DMS114 treated with DMSO at 0.1 percent for 48 hours (cell line): ENCODE data around the gene GNA12.
"Not testable (repeated sequence)": the region's sequence is repeated elsewhere in the genome, so short reads cannot be mapped to it uniquely, and the experiment has no call there.

ENCODE experiments used
- DNase-seq: peaks from one replicate; lab custom pipeline; 2025; ENCODE audit not compliant: unreplicated experiment; lab: John Stamatoyannopoulos, UW

The GNA12 gene

DNA sequence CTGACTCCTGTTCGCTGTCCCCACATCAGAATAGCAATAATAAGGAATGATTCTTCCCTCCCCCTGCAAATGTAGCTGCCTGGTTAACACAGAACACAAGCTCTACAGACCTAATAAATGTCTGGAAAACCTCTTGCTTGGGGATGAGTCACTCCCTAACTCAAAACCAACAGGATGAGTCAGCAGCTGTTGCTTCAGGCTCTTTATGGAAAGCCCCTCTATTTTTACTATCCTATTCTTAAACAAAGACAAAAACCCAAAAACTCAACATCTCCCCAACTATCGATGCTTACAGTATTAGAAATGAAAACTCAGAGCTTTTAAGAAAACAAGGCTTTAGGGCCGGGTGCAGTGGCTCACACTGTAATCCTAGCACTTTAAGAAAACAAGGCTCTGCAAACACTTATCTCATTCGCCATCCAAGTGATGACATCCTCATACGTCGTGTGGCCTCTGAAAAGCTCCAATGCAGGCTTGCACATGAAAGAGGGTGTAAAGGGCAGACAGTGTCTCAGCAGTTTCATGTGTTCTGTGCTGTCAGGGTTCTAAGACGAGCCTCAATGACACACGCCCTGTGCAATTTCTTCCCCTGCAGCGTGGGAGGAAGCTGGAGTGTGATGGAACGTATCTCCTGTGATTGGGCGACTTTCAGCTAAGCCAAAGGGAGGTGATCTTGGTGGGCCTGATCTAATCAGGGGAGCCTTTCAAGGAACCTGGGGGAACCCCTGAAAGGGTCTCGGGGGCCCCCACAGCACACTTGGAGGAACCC lies 86.0 kb downstream of the GNA12 start:
- DNase-seq: no peak

DNA sequence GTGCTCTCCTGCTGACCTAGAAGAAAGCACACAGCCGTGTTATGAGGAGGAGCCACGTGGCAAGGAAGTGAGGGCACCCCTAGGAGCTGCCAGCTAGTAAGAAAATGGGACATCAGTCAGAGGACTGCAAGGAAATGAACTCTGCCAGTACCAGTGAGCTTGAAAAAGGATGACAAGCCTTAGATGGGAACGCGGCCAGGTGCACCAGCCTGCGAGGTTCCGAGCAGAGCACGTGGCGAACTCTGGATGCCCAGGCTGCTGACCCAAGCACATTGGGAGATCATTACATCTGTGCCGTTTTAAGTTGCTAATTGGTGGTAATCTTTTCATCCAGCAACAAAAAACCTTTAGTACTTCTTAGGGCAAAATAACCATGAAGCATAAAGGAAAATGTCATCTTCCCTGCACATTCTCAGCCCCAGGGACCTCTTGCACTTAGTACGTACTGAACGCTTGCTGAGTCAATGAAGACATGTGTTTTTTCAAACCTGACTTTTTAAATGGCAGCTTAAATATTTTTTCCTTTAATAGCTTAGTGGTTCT lies 86.7 kb downstream of the GNA12 start:
- no peak for DNase-seq

DNA sequence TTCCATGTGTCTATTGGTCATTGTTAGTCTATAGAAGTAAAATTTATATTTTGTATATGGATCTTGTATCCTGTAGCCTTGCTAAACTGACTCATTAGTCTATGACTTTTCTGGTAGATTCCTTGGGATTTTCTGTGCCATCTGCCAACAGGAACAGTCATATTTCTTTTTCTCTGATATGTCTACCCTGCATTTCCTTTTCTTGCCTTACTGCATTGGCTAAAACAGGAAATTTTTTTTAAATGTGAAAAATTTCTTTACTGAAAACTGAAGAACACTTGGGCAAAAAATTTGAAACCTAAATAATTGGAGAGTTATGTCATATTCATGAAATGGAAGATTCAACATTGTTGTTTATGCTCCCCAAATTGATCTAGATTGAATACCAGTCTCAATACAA lies 88.6 kb downstream of the GNA12 start:
- no peak for DNase-seq

DNA sequence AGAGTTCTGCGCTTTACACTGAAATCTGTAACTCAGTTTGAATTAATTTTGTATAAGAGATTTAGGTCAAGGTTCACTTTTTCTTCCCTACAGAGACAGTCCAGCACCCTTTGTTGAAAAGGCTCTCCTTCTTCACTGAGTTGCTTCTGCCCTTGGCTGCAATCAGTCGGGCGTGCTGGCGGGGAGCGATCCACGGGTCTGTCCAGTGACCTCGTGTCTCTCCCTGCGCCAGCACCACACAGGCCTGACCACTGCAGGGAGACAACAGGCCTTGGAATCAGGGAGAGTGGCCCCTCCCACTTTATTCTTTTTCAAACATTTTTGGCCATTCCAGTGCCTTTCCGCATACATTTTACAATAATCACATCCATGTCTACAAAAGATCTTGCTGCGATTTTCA lies 89.2 kb downstream of the GNA12 start:
- DNase-seq: no peak

DNA sequence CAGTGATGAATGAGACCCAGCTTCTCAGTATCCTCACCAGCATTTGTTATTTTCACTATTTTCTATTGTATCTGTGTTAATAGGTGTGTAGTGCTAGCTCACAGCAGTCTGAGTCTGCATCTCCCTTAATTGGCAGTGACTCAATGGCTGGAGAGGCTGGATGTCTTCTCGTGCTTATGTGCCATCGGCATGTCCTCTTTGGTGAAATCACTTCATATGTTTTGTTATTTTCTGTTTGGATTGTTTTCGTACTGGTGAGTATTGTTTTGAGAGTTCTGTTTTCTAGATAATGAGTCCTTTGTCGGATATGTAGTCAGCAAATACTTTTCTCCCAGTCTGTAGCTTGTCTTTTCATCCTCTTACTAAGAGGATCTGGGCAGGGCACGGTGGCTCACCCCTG lies 90.0 kb downstream of the GNA12 start:
- no peak for DNase-seq

DNA sequence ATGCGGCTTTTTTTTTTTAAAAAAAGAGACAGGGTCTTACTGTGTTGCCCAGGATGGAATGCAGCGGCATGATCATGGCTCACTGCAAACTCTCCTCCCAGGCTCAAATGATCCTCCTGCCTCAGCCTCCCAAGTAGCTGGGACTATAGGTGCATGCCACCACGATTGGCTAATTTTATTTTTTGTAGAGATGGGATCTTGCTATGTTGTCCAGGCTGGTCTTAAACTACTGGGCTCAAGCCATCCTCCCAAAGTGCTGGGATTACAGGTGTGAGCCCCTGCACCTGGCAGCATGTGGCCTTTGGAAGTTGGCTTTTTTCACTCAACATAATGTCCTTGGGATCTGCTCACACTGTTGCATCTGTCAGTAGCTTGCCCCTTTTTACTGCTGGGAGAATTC lies 91.0 kb downstream of the GNA12 start:
- no peak for DNase-seq

DNA sequence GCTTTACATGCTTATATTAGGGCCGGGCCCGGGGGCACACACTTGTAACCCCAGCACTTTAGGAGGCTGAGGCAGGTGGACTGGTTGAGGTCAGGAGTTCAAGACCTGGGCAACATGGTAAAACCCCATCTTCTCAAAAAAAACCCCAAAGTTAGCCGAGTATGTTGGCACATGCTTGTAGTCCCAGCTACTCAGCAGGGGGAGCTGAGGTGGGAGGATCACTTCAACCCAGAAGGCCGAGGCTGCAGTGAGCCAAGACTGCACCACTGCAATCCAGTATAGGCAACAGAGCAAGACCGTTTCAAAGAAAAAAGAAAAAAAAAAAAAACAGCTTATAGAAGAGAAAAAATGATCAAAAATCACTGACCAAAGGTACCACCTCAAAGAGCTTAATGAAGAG lies 93.0 kb downstream of the GNA12 start:
- no peak for DNase-seq

DNA sequence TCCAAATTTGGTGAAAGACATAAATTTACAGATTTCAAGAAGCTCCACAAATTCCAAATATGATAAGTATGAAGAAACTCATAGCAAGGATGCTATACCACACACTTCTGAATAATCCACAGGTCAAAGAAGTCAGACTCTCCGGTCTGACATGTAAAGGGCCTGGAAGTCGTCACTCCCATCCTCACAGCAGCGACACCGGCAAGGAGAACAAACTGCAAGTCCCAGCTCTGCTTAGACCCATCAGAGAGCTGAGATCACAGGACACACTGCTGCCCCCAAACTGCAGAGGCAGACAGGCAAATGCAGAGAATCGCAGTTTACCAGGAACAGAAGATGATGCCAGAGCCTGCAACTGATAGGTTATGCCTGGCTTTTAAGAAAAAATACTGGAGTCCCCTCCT lies 94.1 kb downstream of the GNA12 start:
- DNase-seq: no peak

DNA sequence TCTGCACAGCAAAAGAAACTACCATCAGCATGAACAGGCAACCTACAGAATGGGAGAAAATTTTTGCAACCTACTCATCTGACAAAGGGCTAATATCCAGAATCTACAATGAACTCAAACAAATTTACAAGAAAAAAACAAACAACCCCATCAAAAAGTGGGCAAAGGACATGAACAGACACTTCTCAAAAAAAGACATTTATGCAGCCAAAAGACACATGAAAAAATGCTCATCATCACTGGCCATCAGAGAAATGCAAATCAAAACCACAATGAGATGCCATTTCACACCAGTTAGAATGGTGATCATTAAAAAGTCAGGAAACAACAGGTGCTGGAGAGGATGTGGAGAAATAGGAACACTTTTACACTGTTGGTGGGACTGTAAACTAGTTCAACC lies 95.4 kb downstream of the GNA12 start:
- DNase-seq: not testable (repeated sequence)

DNA sequence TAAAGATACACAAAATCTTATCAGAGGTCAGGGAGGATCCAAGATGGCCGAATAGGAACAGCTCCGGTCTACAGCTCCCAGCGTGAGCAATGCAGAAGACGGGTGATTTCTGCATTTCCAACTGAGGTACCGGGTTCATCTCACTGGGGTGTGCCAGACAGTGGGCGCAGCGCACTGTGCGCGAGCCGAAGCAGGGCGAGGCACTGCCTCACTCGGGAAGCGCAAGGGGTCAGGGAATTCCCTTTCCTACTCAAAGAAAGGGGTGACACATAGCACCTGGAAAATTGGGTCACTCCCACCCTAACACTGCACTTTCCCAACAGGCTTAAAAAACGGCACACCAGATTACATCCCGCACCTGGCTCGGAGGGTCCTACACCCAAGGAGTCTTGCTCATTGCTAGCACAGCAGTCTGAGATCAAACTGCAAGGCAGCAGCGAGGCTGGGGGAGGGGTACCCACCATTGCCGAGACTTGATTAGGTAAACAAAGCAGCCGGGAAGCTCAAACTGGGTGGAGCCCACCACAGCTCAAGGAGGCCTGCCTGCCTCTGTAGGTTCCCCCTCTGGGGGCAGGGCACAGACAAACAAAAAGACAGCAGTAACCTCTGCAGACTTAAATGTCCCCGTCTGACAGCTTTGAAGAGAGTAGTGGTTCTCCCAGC lies 100.5 kb downstream of the GNA12 start:
- DNase-seq: not testable (repeated sequence)

DNA sequence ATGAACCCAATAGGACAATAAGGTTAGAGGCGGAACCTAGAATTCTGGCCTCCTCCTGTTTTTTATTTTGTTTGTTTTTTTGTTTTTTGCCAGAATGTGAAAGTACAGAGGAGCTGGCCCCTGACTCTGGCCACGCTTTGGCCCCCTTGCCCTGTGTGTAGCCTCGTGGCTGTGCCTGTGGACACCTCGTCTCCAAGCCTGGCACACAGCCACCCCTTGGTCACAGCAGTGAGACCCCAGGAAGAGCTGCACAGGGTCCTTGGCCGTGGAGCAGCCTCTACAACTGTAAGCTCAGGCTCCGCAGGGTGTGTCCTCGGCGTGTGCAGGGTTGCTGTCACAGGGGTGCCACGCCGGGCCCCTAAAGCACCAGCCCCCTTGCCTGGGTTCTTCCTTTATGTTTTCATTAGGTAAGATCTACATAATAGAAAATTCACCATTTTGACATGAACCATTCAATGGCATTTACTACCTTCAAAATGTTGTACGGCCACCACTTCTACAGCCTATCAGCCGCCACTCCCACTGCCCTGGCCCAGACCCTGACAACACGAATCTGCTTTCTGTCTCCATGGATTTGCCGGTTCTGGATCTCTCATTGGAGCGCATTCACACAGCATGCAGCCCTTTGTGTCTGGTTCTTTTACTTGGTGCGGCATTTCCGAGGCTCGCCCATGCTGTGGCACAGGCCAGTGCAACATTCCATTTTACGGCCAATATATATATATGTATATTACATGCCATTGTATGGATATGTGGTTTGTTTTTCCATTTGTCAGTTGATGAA lies 105.2 kb downstream of the GNA12 start:
- DNase-seq: no peak

DNA sequence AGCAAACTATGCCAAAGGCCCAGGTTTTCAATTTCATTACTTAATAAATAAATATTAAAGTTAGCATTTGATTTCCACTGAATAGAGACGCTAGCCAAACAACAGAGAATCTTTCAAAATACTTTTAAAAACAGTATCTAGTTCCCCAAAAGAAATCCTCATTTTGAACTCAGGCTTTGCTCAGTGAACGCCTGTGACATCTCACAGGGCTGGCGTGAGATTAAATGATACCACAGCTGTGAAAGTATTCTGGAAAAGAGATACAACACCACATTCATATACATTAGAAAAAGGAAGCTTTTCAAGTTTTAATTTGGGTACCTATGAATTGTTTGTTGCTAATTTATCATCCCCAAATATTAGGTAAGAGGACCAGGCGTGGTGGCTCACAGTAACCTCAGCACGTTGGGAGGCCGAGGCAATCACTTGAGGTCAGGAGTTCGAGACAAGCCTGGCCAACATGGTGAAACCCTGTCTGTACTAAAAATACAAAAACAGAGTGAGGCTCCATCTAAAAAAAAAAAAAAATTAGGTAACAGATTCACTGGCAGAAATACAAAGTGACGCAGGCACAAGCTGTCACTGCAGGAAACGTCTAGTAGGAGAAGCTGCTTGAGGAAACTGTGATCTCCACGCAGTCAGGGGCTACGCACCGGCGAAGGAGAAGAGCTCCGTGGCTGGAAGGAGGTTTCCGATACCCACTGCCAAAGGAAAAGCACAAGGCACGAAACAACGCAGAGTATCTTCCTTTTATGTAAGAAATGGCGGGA lies 106.2 kb downstream of the GNA12 start:
- DNase-seq: no peak

DNA sequence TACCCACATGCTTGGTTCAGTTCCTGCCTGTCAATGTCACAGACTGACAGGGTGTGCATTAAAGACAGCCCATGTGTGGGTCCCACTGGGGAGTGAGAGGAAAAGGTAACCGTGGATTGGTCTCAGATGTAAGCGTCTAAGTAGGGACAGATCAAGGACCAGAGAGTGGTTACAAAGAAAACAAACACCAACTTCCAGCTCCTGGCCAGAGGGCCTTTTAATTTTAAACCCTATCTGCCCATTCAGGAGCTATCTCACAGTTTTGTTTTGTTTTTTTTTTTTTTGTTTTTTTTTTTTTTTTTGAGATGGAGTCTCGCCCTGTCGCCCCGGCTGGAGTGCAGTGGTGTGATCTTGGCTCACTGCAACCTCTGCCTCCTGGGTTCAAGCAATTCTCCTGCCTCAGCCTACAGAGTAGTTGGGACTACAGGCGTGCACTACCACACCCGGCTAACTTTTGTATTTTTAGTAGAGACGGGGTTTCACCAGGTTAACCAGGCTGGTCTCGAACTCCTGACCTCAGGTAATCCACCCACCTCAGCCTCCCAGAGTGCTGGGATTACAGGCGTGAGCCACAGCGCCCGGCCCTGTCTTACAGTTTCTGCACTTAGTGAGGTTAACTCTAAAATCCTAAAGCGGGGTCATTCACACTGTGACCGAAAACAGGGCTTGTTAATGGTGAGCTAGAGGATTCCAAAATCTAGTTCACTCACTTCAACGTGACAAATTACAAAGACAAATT lies 106.9 kb downstream of the GNA12 start:
- DNase-seq: not testable (repeated sequence)

DNA sequence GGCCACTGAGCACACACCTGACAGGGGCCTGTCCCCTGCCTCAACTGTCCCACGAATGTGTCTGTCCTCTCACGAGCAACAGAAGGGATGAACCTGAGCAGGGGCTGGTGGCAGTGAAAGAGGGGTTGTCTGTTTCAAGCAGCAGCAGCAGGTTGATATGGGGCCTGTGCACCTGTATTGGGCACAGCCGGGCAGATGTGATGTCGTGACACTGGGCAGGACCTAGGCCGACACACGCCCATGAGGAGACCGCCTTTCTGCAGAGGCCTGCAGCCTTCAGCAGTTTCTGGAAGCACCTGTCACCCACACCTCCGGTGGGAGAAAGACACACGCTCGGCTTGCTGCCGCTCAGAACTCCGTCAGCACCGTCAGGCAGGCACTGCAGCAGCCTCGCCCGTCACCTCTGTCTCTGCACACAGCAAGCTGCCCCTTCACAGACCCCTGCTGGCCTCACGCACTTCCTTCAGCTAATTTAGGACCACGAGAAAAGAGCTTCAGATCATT lies 107.6 kb downstream of the GNA12 start:
- no peak for DNase-seq

DNA sequence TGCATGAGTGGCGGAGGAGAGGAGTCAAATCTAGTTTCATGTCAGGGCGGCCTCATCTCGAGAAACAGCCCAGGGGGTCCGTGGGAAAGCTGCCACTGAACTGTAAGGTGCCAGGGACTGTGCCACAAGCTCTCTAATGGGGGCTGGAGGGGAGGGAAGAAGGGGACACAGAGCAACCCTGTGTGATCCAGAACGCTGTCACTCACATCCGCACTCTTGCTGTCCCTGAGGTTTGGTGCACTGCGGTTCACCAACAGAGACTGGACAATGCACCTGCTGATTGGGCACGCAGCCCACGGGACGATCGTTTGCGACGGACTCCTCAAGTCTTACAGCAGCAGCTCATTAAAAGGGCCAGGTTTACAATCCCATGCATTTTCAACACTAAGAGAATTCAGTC lies 108.4 kb downstream of the GNA12 start:
- no peak for DNase-seq

DNA sequence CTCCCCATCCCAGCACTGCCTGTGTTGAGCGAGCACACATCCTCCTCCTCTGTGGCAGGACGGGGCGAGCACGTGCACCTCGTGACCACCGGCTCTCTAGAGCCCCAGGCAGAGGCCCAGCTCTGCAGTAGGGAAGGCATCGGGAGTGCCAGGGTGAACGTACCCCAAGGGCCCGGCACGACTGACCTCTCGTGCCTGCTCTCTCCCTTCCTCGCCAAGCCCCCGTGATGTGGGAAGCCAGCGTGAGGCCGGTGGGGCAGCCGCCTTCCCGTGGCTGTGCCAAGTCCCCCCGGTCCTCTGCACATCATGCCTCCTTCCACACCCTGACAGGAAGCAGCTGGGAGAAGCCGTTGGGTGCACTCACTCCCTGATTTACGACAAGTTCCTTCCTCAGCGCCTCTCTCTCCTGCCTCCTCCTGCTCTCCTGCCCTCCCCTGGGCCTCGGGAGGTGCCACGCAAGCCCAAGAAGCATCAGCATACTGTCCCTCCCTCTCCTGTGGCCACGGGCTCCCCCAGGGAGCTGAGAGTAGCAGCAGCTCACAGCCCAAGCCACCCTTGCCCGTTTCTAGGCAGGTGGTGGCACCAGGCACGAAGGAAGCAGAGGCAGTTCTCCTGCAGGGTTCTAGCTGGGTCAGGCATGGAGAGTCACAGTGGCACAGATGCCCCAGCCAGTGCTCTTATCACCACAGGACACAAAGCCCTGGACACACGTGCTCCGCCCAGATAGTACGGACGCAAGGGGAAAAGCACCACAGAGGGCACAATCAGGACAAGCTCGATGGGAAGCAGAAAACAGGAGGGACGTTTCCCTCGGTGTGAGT lies 109.1 kb downstream of the GNA12 start:
- DNase-seq: no peak

DNA sequence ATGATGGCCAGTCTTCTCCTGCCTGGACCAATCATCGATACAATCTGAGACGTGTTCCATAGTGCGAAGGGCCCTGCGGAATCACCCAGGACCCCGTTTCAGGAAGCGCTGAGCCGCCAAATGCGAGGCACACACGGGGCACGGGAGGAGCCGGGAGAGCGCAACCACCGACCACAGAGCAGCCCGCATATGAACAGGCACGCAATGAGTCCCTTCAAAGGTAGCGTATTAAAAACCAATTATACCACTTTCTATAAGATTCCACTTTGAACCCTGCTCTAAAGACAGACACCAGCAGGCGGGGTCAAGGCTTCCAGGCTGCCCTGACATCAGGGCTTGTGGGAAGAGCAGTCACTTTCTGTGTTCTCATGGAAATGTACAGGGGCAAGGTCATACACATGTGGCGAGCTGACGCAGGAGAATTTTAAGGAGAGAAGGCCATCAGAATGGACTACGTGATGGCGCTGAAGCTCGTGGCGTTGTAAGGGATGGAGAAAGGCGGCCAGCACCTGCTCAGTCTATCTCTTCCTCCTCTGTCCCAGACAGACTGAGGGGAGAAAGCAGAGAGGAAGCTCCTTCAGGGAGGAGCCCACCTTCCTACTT lies 109.9 kb downstream of the GNA12 start:
- no peak for DNase-seq

DNA sequence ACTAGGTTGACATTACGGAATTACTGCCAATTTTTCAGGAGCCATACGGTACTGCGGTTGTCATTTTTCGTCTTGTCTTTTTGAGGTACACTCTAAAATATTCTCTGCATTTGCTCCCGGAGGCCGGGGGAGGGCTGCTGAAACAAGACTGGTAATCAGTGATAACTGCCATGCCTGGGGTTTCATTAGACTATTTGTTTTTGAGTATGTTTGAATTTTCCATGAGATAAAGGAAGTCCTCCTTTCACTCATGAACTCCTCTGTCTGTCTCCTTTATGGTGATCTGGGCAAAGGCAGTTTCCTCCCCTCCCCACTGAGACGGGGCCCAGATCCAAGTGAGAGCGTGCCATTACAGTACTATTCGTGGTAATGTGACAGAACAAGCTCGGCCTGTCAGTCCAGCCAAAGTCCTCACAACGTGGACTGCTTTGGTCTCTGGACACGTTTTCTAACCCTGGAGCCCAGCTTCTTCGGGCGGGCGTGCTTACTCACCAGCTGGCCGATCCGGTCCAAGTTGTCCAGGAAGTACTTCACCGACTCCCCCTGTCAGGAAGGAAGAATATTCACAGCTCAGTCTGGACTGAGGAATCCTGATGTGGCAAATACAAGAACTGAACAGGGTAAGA lies 111.0 kb downstream of the GNA12 start:
- DNase-seq: no peak
